GM23338 (cell line): Measurements from ENCODE around the gene RORB.

ENCODE experiments used
- CREB1 ChIP-seq: fragments of 250-450 bp; sonication (Bioruptor Pico); IDR thresholded peaks from 2 replicates; pipeline ENCODE4 v1.5.0; 2020; ENCODE audit warnings: low read depth, mild to moderate bottlenecking, moderate library complexity
- EZH2 ChIP-seq: fragments of 200-600 bp; sonication (generic); IDR thresholded peaks from one replicate; pipeline ENCODE4 v1.8.0; 2017; ENCODE audit warnings: antibody characterized with exemption, mild to moderate bottlenecking, low read depth; ENCODE audit not compliant: unreplicated experiment
- EZH2phosphoT487 ChIP-seq: fragments of 200-600 bp; sonication (generic); IDR thresholded peaks from one replicate; pipeline ENCODE4 v1.8.1; 2018; ENCODE audit warnings: antibody characterized with exemption; ENCODE audit not compliant: unreplicated experiment
- ZNF114 ChIP-seq: fragments of 250-450 bp; sonication (Bioruptor Pico); IDR thresholded peaks from 2 replicates; pipeline ENCODE4 v1.5.0; 2020; ENCODE audit warnings: mild to moderate bottlenecking, moderate library complexity
- TF ChIP-seq, protein P1 (sequence below), 2 experiments: fragments of 200-600 bp in 1 of 2; sonication (generic) in 1 of 2; conservative IDR thresholded peaks; 2 replicates each; pipeline versions ENCODE4 v1.5.1 to v1.6.1; 2016 to 2017; ENCODE audit warnings: antibody characterized with exemption in 2 of 2, low read depth in 2 of 2, mild to moderate bottlenecking in 2 of 2, moderate library complexity in 1 of 2

DNA sequence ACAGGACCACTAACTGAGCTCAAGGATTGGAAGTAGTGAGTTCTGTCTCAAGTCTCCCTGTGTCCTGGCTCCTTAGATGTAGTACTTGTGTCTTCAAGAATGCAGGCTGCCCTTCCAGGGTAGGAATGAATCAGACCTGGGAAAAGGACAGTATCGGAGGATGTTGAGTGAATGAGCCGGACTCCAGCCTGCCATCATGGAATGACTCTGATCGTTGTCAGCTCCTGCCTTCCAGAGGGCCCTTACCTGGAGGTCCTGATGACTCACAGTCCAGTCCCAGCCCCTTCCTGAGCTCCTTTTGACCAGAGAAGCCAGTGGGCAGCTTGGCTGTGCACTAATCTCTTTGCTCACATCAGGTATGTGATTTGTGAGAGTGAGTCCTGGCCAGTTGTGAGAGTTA is 229.4 kb downstream of the RORB start:
- TF ChIP-seq, protein P1, sequence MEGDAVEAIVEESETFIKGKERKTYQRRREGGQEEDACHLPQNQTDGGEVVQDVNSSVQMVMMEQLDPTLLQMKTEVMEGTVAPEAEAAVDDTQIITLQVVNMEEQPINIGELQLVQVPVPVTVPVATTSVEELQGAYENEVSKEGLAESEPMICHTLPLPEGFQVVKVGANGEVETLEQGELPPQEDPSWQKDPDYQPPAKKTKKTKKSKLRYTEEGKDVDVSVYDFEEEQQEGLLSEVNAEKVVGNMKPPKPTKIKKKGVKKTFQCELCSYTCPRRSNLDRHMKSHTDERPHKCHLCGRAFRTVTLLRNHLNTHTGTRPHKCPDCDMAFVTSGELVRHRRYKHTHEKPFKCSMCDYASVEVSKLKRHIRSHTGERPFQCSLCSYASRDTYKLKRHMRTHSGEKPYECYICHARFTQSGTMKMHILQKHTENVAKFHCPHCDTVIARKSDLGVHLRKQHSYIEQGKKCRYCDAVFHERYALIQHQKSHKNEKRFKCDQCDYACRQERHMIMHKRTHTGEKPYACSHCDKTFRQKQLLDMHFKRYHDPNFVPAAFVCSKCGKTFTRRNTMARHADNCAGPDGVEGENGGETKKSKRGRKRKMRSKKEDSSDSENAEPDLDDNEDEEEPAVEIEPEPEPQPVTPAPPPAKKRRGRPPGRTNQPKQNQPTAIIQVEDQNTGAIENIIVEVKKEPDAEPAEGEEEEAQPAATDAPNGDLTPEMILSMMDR (conservative IDR thresholded peaks at IDR 0.05; ENCODE audit: low read depth in 2 of 2): no peak
- TF ChIP-seq ZNF114: no peak
- no peak for TF ChIP-seq CREB1 (CRISPR knock-in tag)
- no peak for TF ChIP-seq EZH2
- no peak for TF ChIP-seq EZH2phosphoT487
